Germinal center (tissue), 1 donor: ENCODE data around the gene RBM33.

Source experiments
- DNase-seq: peaks from one replicate; pipeline ENCODE4 v3.0.0; 2012; ENCODE audit warnings: mixed read lengths, low spot score

Gene RBM33

GRCh38 chr7:155747209-155747608 lies 102.7 kb downstream of the RBM33 start:
- DNase-seq, result no peak

GRCh38 chr7:155749578-155749977 lies 105.1 kb downstream of the RBM33 start:
- no peak for DNase-seq

GRCh38 chr7:155750255-155751125 lies 106.0 kb downstream of the RBM33 start:
- no peak for DNase-seq

GRCh38 chr7:155751409-155751808 lies 106.9 kb downstream of the RBM33 start:
- no peak for DNase-seq

GRCh38 chr7:155752756-155753445 lies 108.4 kb downstream of the RBM33 start:
- peak; percentile 47 for DNase-seq

- no peak for DNase-seq
Measured at GRCh38 chr7:155753446-155753965, 109.0 kb downstream of the RBM33 start.

GRCh38 chr7:155754165-155754564 lies 109.7 kb downstream of the RBM33 start:
- no peak for DNase-seq

GRCh38 chr7:155755026-155755425 lies 110.6 kb downstream of the RBM33 start:
- no peak for DNase-seq

GRCh38 chr7:155756322-155756721 lies 111.9 kb downstream of the RBM33 start:
- peak; percentile 36 for DNase-seq

- no peak for DNase-seq
Measured at GRCh38 chr7:155758348-155758747, 113.9 kb downstream of the RBM33 start.

GRCh38 chr7:155759740-155760430 lies 115.4 kb downstream of the RBM33 start:
- DNase-seq, result no peak

GRCh38 chr7:155761162-155761561 lies 116.7 kb downstream of the RBM33 start:
- no peak for DNase-seq

- no peak for DNase-seq
Measured at GRCh38 chr7:155762036-155762435, 117.6 kb downstream of the RBM33 start.

GRCh38 chr7:155762655-155763054 lies 118.2 kb downstream of the RBM33 start:
- no peak for DNase-seq

- DNase-seq, result no peak
Measured at GRCh38 chr7:155763122-155763521, 118.7 kb downstream of the RBM33 start.

- DNase-seq, result no peak
Measured at GRCh38 chr7:155763691-155764437, 119.4 kb downstream of the RBM33 start.

GRCh38 chr7:155764438-155764793 lies 120.0 kb downstream of the RBM33 start:
- DNase-seq, result no peak

GRCh38 chr7:155765458-155765857 lies 121.0 kb downstream of the RBM33 start:
- DNase-seq, result no peak

- DNase-seq, result no peak
Measured at GRCh38 chr7:155766386-155766785, 121.9 kb downstream of the RBM33 start.

- DNase-seq, result no peak
Measured at GRCh38 chr7:155766966-155767916, 122.8 kb downstream of the RBM33 start.

- no peak for DNase-seq
Measured at GRCh38 chr7:155769701-155770100, 125.2 kb downstream of the RBM33 start.
